Brain microvascular endothelial cell (primary cell): ENCODE data around the gene UBXN7.
"Not testable (repeated sequence)": the region's sequence is repeated elsewhere in the genome, so short reads cannot be mapped to it uniquely, and the experiment has no call there.

Experiments
- DNase-seq: peaks from one replicate; pipeline ENCODE4 v3.0.0-alpha.2; 2020
- H3K27ac ChIP-seq: fragments of 250-450 bp; sonication (Bioruptor Pico); 2 replicates; pipeline ENCODE4 v1.5.1; 2020; ENCODE audit warnings: mild to moderate bottlenecking, moderate library complexity
- H3K27me3 ChIP-seq: fragments of 250-450 bp; sonication (Bioruptor Pico); replicated peaks from 2 replicates; pipeline ENCODE4 v1.5.1; 2020; ENCODE audit warnings: mild to moderate bottlenecking
- H3K36me3 ChIP-seq: fragments of 250-450 bp; sonication (Bioruptor Pico); replicated peaks from 2 replicates; pipeline ENCODE4 v1.5.1; 2020; ENCODE audit warnings: mild to moderate bottlenecking
- H3K4me3 ChIP-seq: 2 replicates; pipeline ENCODE4 v1.5.1; 2011; ENCODE audit warnings: low read depth, mild to moderate bottlenecking, control low read depth, low read length, moderate library complexity
- in situ Hi-C: cut with HindIII; loops from 2 replicates; pipeline ENCODE4 v1.10.0; 2017; ENCODE audit warnings: low sequenced_read_pairs, low pct_ligation_motif_present
- TF ChIP-seq, protein P1 (sequence below): IDR thresholded peaks from 2 replicates; pipeline ENCODE4 v1.5.1; 2011; ENCODE audit warnings: low read depth, mild to moderate bottlenecking, moderate library complexity, low read length, control low read depth, inconsistent platforms; ENCODE audit errors: missing control alignments

UBXN7 gene

DNA sequence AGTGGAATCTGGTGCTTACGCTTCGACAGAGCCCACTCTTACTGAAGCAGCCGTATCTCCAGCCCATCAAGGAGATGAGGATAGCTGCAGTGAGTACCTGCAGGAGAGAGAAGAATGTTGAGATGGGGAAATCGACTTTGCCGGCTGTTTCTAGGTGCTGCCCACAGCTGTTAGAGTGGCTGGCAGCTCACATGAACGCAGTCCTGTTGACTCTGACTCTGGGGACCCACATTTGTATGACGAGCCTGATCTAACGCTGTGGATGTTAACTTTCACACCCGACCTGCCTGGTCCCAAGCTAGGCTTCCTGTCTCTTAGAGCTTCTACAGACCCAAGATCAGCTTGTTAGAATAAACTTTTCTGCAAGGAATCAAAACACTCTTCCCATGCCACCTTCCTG is 105.3 kb downstream of the UBXN7 start:
- H3K36me3 ChIP-seq = no peaks in the 10 kb centered on the region
- in situ Hi-C loops = no loop called here
- no peak for DNase-seq
- no peaks in the 10 kb centered on the region for H3K27me3 ChIP-seq
- H3K4me3 ChIP-seq = no peak overlapping the region
- H3K27ac ChIP-seq = no peak overlapping the region
- TF ChIP-seq, protein P1, sequence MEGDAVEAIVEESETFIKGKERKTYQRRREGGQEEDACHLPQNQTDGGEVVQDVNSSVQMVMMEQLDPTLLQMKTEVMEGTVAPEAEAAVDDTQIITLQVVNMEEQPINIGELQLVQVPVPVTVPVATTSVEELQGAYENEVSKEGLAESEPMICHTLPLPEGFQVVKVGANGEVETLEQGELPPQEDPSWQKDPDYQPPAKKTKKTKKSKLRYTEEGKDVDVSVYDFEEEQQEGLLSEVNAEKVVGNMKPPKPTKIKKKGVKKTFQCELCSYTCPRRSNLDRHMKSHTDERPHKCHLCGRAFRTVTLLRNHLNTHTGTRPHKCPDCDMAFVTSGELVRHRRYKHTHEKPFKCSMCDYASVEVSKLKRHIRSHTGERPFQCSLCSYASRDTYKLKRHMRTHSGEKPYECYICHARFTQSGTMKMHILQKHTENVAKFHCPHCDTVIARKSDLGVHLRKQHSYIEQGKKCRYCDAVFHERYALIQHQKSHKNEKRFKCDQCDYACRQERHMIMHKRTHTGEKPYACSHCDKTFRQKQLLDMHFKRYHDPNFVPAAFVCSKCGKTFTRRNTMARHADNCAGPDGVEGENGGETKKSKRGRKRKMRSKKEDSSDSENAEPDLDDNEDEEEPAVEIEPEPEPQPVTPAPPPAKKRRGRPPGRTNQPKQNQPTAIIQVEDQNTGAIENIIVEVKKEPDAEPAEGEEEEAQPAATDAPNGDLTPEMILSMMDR = no peak

DNA sequence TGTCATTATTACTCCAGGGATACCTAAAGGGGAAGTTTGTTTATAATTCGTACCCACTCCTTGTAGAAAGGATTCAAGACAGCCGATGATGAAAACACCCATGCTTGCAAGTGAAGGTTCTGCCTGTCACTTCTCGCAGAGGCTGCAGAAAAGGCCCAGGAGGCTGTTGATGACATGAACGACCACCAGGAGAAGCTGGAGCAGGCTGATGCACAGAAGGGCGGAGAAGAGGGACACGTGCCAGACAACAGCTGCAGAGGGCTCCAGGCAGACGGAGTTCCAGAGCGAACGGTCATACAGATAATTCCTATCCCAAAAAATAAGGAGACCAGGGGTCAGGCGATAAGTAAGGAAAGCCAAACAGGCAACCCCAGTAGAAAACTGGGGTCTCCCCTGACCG is 108.5 kb downstream of the UBXN7 start:
- in situ Hi-C loops = no loop called here
- no peak for DNase-seq
- Histone ChIP-seq H3K27ac (no peak overlapping the region), H3K4me3 (no peak overlapping the region), H3K27me3 (no peaks in the 10 kb centered on the region), H3K36me3 (no peaks in the 10 kb centered on the region)
- TF ChIP-seq, protein P1 = peak; percentile 53

DNA sequence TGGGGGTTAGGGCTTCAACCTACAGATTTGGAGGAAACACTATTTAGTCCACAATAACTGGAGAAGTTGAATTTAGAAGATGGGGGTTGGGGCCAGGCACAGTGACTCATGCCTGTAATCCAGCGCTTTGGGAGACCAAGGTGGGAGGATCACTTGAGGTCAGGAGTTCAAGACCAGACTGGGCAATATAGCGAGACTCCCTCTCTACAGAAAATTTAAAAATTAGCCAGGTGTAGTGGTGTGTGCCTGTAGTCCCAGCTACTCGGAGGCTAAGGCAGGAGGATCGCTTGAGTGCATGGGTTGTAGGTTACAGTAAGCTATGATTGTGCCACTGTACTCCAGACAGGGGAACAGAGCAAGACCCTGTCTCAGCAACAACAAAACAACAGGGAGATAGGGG is 109.2 kb downstream of the UBXN7 start:
- no peak for DNase-seq
- TF ChIP-seq, protein P1 = no peak
- Histone ChIP-seq H3K27ac (no peak overlapping the region), H3K27me3 (no peaks in the 10 kb centered on the region), H3K4me3 (no peak overlapping the region), H3K36me3 (no peaks in the 10 kb centered on the region)
- in situ Hi-C loops = no loop called here

DNA sequence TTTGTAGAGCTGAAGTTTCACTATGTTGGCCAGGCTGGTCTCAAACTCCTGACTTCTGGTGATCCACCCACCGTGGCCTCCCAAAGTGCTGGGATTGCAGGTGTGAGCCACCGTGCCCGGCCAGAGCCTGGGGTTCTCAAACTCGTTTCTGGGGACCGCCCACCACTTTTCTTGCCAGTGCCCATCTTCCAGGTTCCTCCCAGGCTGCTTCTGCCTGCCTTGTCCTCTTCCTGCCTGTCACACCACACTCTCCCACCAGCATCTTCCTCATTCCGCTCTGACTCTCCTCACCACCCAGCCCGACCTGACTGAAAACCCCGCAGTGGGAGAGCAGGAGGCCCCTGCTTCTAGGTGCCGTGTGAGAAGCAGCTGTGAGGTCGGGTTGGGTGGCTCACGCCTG is 111.1 kb downstream of the UBXN7 start:
- Histone ChIP-seq H3K36me3 (no peaks in the 10 kb centered on the region), H3K4me3 (no peak overlapping the region), H3K27ac (no peak overlapping the region), H3K27me3 (no peaks in the 10 kb centered on the region)
- TF ChIP-seq, protein P1 = no peak
- DNase-seq = no peak
- in situ Hi-C loops = no loop called here

DNA sequence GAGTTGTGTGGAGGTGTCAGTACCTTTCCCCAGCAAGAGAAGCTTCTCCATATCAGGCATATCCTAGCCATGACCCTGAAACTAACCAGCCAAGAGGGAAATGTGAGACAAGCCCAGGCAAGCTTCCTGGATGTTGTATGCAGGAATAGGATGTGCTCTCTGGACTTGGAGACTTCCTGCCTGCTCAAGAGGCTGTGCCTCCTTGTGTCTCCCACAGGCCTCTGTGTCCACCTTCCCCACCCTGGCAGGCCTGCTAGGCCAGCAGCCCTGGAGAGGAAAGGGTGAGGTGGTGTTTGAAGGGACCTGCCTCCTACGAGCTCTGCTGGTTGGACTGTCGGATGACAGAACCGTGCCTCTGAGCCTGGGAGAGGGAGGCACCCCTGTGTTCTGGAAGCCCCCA is 112.1 kb downstream of the UBXN7 start:
- in situ Hi-C loops = no loop called here
- no peaks in the 10 kb centered on the region for H3K27me3 ChIP-seq
- H3K4me3 ChIP-seq = no peak overlapping the region
- no peak for DNase-seq
- H3K27ac ChIP-seq = no peak overlapping the region
- no peaks in the 10 kb centered on the region for H3K36me3 ChIP-seq
- TF ChIP-seq, protein P1 = no peak

DNA sequence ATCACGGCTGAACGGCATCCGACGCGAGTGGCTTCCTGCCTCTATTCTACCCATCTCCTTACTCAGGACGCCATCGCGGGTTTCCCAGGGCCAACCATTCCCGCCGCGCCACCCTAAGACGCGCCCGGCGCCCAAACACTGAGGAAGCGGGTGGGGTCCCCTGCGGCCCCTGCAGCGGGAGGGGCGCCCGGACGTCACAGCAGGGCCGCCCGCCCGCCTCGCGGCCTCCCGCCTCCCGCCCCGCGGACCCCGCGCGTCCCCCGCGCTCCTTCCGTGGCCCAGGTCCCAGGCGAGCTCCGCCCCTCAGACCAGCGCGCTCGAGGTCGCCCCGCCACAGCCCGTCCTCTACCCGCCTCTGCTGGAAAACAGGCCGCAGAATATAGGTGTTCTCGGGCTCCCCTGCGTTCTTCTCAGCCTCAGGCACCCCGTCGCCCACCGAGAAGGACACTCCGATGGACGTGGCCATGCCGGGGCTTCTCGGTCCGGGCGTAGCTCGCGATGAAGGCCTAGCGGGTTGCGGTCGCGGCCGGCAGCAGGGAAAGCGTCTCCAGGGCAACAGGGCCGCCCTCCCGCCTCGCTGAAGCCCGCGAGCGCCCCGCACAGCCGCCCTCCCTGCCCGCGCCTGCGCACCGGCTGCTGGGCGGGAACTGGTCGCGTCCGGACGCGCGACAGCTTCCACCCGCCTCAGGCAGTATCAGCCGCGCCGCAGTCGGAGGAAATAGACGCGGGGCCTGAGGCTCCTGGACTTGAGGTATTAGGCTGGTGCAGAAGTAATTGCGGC is 114.3 kb downstream of the UBXN7 start, which contains the start of gene DYNLT2B:
DYNLT2B (minus strand) TSS at position 554 of the 781 bp plus-strand sequence; CDS start at position 466, 88 bp downstream.
- DNase-seq = peak; percentile 81
- TF ChIP-seq, protein P1 = no peak
- H3K27me3 ChIP-seq = no peaks in the 10 kb centered on the region
- peak within 1 kb of the TSS; percentile 80 for H3K27ac ChIP-seq
- H3K4me3 ChIP-seq = peak within 1 kb of the TSS; percentile 84
- H3K36me3 ChIP-seq = no peaks in the 10 kb centered on the region
- in situ Hi-C loops = no loop called here

DNA sequence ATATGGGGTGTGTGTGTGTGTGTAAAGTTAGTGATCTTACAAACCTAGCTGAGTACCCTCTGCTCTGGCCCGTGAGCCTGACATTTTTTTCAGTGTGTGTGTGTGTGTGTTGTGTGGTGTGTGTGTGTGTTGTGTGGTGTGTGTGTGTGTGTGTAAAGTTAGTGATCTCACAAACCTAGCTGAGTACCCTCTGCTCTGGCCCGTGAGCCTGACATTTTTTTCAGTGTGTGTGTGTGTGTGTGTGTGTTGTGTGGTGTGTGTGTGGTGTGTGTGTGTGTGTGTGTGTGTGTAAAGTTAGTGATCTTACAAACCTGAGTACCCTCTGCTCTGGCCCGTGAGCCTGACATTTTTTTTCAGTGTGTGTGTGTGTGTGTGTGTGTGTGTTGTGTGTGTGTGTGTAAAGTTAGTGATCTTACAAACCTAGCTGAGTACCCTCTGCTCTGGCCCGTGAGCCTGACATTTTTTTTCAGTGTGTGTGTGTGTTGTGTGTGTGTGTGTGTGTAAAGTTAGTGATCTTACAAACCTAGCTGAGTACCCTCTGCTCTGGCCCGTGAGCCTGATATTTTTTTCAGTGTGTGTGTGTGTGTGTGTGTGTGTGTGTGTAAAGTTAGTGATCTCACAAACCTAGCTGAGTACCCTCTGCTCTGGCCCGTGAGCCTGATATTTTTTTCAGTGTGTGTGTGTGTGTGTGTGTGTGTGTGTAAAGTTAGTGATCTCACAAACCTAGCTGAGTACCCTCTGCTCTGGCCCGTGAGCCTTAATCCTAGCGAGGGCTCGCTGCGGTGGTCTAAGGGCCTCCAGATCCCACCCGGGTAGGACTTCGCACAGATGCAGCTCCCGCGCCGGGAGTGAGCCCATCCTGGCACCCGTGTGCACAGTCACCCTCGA is 115.2 kb downstream of the UBXN7 start:
- H3K36me3 ChIP-seq, in situ Hi-C loops, DNase-seq, H3K27me3 ChIP-seq: not testable (repeated sequence)
- Histone ChIP-seq H3K27ac (peak overlapping the region; percentile 80), H3K4me3 (peak overlapping the region; percentile 84)
